GM12892 (cell line): ENCODE measurements around the gene SERTAD1.

ENCODE experiments used
- DNase-seq: peaks from one replicate; pipeline ENCODE4 v3.0.0; 2011; ENCODE audit not compliant: insufficient read length
- FAIRE-seq: peaks from 2 replicates; lab custom pipeline; 2011; peaks lifted over from hg19 to GRCh38; lab: Jason Lieb, UNC
- POLR2A ChIP-seq: IDR thresholded peaks from 2 replicates; pipeline ENCODE4 v1.6.1; 2011; ENCODE audit warnings: low read depth, low read length, control low read depth
- POLR2AphosphoS5 ChIP-seq: IDR thresholded peaks from 2 replicates; pipeline ENCODE4 v1.6.1; 2011; ENCODE audit warnings: low read depth, low read length, control low read depth
- TAF1 ChIP-seq: IDR thresholded peaks from 2 replicates; pipeline ENCODE4 v1.6.1; 2011; ENCODE audit warnings: low read depth, mild to moderate bottlenecking, control low read depth, low read length, borderline replicate concordance

Gene SERTAD1

DNA sequence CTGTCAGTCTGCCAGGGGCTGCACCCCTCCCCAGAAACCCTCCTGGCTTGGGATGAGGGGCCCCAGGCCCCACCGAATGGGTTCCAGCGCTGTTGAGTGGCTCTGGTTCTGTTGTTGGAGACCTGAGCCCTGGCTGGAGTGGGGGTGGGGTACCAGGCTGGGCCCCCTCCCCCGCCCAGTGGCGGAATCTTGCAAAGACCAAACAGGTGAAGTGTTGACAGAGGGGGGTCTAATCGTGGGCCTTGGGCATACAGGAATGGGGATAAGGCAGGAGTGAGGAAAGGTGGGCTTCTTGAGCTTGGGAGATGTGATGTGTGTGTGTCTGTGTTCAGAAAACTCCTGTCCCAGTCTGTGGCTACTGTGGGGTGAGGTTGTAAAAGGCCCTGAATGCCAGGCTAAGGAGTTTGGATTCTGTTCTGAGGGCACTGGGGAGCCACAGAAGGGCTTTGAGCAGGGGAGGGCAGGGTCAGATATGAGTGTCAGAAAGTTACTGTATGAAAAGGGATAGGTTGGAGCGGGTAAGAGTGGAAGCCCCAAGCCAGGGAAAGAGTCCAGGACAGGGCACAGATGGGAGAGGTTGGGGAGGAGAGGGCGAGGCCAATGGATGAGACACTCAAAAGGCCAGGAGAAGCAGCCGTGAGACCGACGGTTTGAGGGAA, 35.6 kb downstream of the SERTAD1 start, which contains the start of gene HIPK4:
TSS of gene HIPK4 (minus strand) at position 98 of the 659 bp plus-strand sequence. CDS start 279 bp downstream, outside the sequence.
- DNase-seq (no peak), FAIRE-seq (no peak)
- TF ChIP-seq POLR2A: no peak
- TF ChIP-seq TAF1: no peak

DNA sequence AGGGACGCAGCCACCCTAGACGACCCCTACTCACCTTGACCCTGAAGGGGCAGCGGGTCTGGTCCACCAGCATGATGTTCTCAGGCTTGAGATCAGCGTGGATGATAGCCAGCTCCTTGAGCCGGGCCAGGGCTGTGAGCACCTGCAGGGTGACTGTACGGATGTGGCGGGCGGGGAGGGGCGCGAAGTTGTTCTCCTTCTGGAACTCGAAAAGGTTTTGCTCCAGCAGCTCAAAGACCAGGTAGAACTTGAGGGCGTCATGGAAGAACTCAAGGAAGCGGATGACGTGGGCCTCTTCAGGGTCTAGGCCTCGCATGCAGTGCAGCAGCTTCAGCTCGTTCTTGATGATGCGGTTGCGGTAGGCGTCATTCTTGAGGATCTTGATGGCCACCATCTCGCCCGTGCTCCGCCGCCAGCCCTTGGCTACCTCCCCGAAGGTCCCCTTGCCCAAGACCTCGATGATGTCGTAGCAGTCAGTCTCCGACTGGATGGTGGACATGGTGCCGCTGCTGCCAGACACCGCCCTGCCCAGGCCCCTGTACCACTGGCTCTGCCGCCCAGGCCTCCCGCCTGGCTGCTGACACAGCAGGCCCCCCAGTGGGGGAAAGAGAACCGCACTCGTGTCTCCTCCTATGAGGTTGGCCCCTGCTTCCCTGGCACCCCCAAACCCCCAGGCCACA, 36.2 kb downstream of the SERTAD1 start:
- DNase-seq (no peak), FAIRE-seq (no peak)
- TF ChIP-seq POLR2AphosphoS5 (no peak), POLR2A (no peak), TAF1 (no peak)

DNA sequence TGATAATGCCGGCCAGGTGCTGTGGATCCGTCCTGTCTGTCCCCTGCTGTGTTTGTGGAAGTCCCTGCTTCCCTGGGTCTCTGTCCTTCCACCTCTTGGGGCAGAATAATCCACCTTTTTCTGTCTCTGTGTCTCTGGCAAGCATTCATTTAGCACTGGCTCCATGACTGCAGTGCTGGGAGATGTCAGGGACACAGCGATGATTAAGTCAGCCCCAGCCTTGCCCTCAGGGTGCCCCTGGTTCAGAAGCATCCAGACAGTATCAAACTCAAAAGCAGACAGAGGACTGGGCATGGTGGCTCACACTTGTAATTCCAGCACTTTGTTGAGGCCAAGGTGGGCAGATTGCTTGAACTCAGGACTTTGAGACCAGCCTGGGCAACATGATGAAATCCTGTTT, 37.3 kb downstream of the SERTAD1 start:
- TF ChIP-seq TAF1 (no peak), POLR2AphosphoS5 (no peak), POLR2A (no peak)
- no peak for DNase-seq
- FAIRE-seq: no peak

DNA sequence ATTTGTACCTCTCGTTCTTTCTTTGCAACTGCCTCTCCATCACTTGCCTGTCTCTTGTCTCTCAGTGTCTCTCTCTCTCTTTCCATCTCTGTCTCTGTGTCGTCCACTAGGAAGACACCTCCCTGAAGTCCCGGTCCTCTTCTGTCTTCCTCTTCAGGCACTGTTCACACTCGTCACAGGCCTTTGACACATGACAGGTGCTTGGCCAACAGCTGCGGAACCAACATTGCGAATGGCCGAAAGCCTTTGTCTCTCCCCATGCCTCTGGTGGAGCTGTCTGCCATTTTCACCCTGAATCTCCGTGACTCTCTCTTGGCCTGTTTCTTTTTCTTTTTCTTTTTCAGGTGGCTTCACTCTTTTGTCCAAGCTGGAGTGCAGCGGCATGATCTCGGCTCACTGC, 38.6 kb downstream of the SERTAD1 start:
- TF ChIP-seq POLR2A: no peak
- DNase-seq (no peak), FAIRE-seq (no peak)

DNA sequence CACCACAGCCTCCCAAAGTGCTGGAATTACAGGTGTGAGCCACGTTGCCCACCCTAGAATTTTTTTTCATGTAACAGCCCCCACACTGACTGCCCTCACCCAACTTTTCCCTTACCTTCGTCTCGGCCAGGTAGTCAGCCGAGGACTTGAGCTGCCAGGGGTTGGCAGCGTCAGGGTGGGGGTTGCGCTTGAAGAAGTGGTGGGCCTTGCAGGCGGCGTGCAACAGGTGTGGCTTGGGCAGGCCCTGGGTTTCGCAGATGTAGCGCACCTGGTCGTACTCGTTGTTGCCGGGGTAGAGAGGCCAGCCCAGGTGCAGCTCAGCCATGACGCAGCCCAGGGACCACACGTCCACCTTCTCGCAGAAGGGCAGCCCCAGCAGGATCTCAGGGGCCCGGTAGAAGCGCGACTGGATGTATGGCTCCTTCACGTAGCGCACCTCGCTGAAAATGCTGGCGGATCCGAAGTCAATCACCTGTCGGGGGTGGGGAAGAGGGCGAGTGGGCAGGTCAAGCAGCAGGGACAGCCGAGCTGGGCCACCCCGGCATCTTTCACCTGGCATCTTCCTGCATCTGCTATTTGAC, 42.0 kb downstream of the SERTAD1 start:
- TF ChIP-seq TAF1 (no peak), POLR2A (no peak), POLR2AphosphoS5 (no peak)
- DNase-seq (no peak), FAIRE-seq (no peak)

DNA sequence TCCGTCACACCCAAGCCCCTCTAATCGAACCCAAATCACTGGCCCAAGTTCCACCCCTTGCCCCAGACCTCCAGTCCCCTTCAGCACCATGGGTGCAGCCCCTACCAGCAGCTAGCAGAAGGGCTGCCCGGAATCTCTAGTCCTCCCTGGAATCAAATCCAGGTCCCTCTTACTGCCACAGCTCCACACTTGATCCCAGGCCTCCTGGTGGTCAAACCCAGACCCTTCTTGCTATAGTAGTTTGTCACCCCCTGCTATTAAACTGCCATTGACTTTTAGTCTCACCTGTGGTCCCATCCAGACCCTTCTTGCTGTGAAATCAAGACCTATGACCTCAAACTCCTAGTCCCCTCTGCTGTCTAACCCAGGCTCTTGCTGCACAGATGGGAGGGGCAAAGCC, 44.5 kb downstream of the SERTAD1 start:
- FAIRE-seq (no peak), DNase-seq (no peak)

DNA sequence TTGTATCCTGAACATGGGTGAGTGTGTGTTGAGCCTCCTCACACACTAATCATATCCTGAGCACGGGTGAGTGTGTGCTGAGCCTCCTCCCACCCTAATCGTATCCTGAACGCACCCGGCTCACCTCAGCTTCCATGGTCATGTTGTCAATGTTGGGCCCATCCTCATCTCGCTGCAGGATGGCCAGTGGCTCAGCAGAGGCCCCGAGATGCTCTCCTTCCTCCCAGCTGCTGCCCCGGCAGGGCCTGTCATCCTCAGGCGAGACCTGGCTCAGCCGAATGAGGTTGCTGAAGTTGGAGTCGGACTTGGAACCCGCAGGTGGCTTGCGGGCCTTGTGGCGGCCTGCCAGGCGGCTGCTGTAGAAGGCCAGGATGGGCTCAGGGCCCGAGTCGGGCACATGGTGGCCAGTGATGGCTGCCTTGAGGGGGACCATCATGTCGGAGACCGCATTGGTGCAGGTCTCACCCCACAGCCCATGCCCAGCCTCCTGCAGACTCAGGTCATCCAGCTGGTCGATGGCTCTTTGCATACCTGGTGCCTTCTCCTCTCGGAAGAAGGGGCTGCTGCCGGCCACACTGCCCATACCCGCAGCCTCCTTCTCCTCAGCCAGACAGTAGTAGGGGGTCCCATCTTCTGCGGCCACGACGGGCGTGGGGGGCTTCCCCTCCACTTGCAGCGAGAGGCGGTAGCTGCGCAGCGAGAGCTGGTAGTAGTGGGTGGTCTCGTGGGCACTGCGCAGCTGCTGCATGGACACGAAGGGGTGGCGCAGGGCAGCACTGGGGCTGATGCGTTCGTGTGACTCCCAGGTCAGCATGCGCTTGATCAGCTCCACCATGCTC, 45.4 kb downstream of the SERTAD1 start:
- DNase-seq: no peak
- no peak for FAIRE-seq
- no peak for TF ChIP-seq POLR2AphosphoS5
- no peak for TF ChIP-seq POLR2A
- no peak for TF ChIP-seq TAF1

More for the DNA sequence above, 44.5 kb downstream of the SERTAD1 start:
- TF ChIP-seq POLR2AphosphoS5: no peak
- no peak for TF ChIP-seq POLR2A
- TF ChIP-seq TAF1: no peak

DNA sequence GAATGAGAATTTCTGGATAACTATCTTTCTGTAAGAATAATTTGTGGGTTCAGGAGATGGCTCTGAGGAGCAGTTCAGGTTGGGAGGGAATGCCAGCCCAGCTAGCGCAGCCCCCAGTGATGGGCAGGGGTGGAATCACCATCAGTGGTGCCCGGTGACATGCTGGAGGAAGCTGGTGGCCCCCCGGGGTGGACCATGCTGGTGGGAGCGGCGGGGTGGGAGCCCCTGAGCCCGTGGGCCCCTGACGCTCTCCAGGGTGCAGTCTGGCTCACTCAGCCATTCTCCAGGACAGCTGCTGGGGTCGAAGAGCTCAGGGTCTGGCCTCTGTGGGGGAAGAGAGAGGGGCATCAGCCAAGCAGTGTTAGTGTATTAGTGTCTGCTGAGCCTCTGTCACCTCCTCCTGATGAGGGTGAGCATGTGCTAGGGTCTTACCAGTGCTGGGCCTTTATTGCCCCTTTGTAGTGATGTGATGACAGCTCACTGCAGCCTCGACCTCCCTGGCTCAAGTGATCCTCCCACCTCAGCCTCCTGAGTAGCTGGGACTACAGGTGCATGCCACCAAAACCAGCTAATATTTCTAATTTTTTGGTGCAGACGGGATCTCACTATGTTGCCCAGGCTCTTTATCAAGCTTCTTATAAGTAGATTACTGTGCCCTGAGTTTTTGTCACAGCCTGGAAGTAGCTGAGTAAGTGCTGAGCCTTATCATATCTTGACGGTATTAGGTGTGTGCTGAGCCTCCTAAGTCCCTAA, 46.2 kb downstream of the SERTAD1 start:
- no peak for FAIRE-seq
- TF ChIP-seq TAF1 (no peak), POLR2AphosphoS5 (no peak), POLR2A (no peak)
- DNase-seq: no peak

DNA sequence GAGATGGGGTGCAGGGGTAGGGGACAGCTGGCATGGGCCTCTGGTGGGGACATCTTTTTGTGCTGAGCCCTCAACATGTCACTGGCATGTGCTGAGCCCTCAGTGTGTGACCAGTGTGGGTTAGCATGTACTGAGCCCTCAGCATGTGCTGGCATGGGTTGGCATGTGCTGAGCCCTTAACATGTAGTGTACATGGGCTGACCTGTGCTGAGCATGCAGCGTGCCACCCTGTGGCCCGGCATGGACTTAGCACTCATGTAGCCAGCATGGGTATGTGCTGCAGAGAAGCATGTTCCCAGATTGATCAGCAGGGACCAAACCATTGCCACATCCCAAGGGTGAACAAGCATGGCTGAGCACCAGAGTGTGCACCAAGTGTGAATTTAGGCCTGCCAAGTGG, 47.3 kb downstream of the SERTAD1 start:
- TF ChIP-seq POLR2A (no peak), POLR2AphosphoS5 (no peak), TAF1 (no peak)
- DNase-seq (no peak), FAIRE-seq (no peak)

DNA sequence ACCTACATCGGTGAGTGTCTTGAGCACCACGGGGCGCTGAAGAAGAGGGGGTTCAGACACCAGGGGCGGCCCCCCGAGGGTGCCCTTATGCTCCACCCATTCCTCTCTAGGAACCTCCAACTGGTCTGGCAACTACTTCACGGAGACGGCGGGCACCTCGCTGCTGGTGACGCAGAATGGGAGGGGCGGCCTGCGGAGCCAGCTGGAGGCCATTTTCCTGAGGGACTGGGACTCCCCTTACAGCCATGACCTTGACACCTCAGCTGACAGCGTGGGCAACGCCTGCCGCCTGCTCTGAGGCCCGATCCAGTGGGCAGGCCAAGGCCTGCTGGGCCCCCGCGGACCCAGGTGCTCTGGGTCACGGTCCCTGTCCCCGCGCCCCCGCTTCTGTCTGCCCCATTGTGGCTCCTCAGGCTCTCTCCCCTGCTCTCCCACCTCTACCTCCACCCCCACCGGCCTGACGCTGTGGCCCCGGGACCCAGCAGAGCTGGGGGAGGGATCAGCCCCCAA, 47.9 kb downstream of the SERTAD1 start:
- DNase-seq: no peak
- FAIRE-seq: no peak
- TF ChIP-seq POLR2A (no peak), TAF1 (no peak)

DNA sequence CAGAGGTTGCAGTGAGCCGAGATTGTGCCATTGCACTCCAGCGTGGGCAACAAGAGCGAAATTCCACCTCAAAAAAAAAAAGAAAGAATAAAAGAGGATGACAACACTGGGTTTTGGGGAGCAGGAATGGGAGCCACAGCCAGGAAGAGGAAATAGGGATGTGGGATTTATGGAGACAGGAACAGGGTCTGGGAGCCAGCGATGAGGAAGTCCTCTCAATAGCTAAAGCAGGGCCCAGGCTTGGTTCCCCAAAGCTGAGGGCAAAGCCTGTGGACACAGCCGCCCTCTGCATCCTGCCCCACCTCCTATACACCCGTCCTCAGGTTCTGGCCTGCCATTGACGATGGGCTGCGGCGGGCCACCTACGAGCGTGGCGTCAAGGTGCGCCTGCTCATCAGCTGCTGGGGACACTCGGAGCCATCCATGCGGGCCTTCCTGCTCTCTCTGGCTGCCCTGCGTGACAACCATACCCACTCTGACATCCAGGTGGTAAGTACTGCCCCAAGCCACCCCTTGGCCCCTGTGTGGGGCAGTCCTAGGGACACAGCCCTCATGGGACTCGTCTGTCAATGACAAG, 49.4 kb downstream of the SERTAD1 start:
- TF ChIP-seq POLR2AphosphoS5 (no peak), POLR2A (no peak), TAF1 (no peak)
- FAIRE-seq (no peak), DNase-seq (no peak)
